Fibroblast of skin of back (primary cell): ENCODE results near the gene PCSK7.

ENCODE experiments used
- DNase-seq: peaks from one replicate; pipeline ENCODE4 v3.0.0-alpha.2; 2013

Gene PCSK7

GRCh38 chr11:117230999-117231841 lies 653 bp downstream of the PCSK7 start:
- no peak for DNase-seq

GRCh38 chr11:117230286-117230961 lies 1.4 kb downstream of the PCSK7 start:
- no peak for DNase-seq

GRCh38 chr11:117229931-117230285 lies 2.0 kb downstream of the PCSK7 start:
- no peak for DNase-seq

- DNase-seq, result no peak
Observed at GRCh38 chr11:117229411-117229810, 2.5 kb downstream of the PCSK7 start.

GRCh38 chr11:117228091-117228490 lies 3.8 kb downstream of the PCSK7 start:
- DNase-seq, result no peak

GRCh38 chr11:117226388-117227385 lies 5.2 kb downstream of the PCSK7 start:
- DNase-seq, result peak; percentile 81

- no peak for DNase-seq
Observed at GRCh38 chr11:117225553-117226170, 6.2 kb downstream of the PCSK7 start.

- no peak for DNase-seq
Observed at GRCh38 chr11:117223741-117224689, 7.9 kb downstream of the PCSK7 start.

- no peak for DNase-seq
Observed at GRCh38 chr11:117222991-117223740, 8.7 kb downstream of the PCSK7 start.

GRCh38 chr11:117221775-117222517 lies 9.9 kb downstream of the PCSK7 start:
- peak; percentile 79 for DNase-seq

- DNase-seq, result no peak
Observed at GRCh38 chr11:117220999-117221774, 10.7 kb downstream of the PCSK7 start.

- no peak for DNase-seq
Observed at GRCh38 chr11:117220568-117220967, 11.3 kb downstream of the PCSK7 start.

GRCh38 chr11:117219995-117220394 lies 11.9 kb downstream of the PCSK7 start:
- no peak for DNase-seq

GRCh38 chr11:117219455-117219854 lies 12.4 kb downstream of the PCSK7 start:
- no peak for DNase-seq

GRCh38 chr11:117219001-117219400 lies 12.9 kb downstream of the PCSK7 start:
- DNase-seq, result no peak

- DNase-seq, result peak; percentile 87
Observed at GRCh38 chr11:117218133-117218915, 13.5 kb downstream of the PCSK7 start.

GRCh38 chr11:117217141-117218084 lies 14.5 kb downstream of the PCSK7 start:
- DNase-seq, result peak; percentile 89
